Heart right ventricle (tissue), 16 donors: ENCODE data around the gene DCHS1. TPM values are rescaled to one million over a fixed set of nuclear protein-coding genes. Genes with fewer than 3 reads are reported as not detected.

Experiments used
- ATAC-seq, 8 donors: fragments of 200-7000 bp; cut with Tn5 transposase; one replicate each; pipeline ENCODE4 v1.9.1; 2020; ENCODE audit warnings: mild to moderate bottlenecking in 8 of 8, moderate library complexity in 8 of 8, moderate number of reproducible peaks in 1 of 8
- DNase-seq, 2 donors: peaks; one replicate each; pipeline ENCODE4 v3.0.0-alpha.2; 2020
- H3K27ac ChIP-seq, 10 donors: fragments of 200-600 bp; sonication (generic) in 2 of 10; one replicate each; pipeline versions ENCODE4 v1.5.0 to v1.8.0; 2020 to 2022; ENCODE audit warnings: mild to moderate bottlenecking in 3 of 10
- H3K27me3 ChIP-seq, 7 donors: fragments of 200-600 bp; one replicate each; pipeline ENCODE4 v1.8.0; 2021 to 2022; ENCODE audit warnings: mild to moderate bottlenecking in 2 of 7
- H3K36me3 ChIP-seq, 9 donors: fragments of 200-600 bp; sonication (generic) in 1 of 9; one replicate each; pipeline versions ENCODE4 v1.5.0 to v1.8.0; 2020 to 2022; ENCODE audit warnings: mild to moderate bottlenecking in 2 of 9
- H3K4me1 ChIP-seq, 9 donors: fragments of 200-600 bp; sonication (generic) in 1 of 9; one replicate each; pipeline versions ENCODE4 v1.5.0 to v1.8.0; 2020 to 2022; ENCODE audit warnings: mild to moderate bottlenecking in 4 of 9
- H3K4me3 ChIP-seq, 10 donors: fragments of 200-600 bp; sonication (generic) in 2 of 10; one replicate each; pipeline versions ENCODE4 v1.5.0 to v1.8.0; 2020 to 2022; ENCODE audit warnings: mild to moderate bottlenecking in 7 of 10, moderate library complexity in 2 of 10
- H3K9me3 ChIP-seq, 11 donors: fragments of 200-600 bp in 10 of 11; sonication (generic) in 2 of 11; one replicate each; pipeline versions ENCODE4 v1.5.0 to v1.8.0; 2013 to 2022; ENCODE audit warnings: mild to moderate bottlenecking in 2 of 11, control low read depth in 1 of 11, moderate library complexity in 1 of 11
- CTCF ChIP-seq, 9 donors: fragments of 200-600 bp; sonication (generic) in 2 of 9; IDR thresholded peaks; one replicate each; pipeline versions ENCODE4 v1.5.0 to v1.8.0; 2021 to 2022; ENCODE audit warnings: antibody characterized with exemption in 9 of 9, mild to moderate bottlenecking in 5 of 9, moderate library complexity in 1 of 9
- WGBS, 2 donors: extraction: QIAGEN DNeasy Blood & Tissue Kit; methylation state at CpG; one replicate each; pipeline ENCODE4 v1.1.7; 2013; ENCODE audit warnings: inconsistent platforms in 1 of 2; 5-methylcytosine and 5-hydroxymethylcytosine counted together
- intact Hi-C, 10 donors: fragments of 100-400 bp; cut with DNase I; formaldehyde crosslinking; loops; one replicate each; pipeline versions ENCODE4 v1.11.1 to v1.14.2; 2022
- polyA plus RNA-seq, 2 donors: library from polyadenylated mRNA; stranded (reverse); fragments of 200-250 nt; gene quantifications; one replicate each; pipeline ENCODE4 v1.2.3, GENCODE V29; 2013
- total RNA-seq, 10 donors: library from RNA; stranded (reverse); fragmentation: NEBNext Ultra II Directional in 3 of 10; extraction: Animal tissue kit (Norgen Biotek cat#: 25700) in 3 of 10; gene quantifications; one replicate each; pipeline versions ENCODE4 v1.2.1 to v1.2.4, GENCODE V29; 2021 to 2023
- donor health status: Arrhythmogenic right ventricular cardiomyopathy.
- donor health status: ischemic (EF 13 %, LVEDD 7.1; RV severe dilation, severe dysfunction).
- donor health status: healthy with polysubstance abuse.
- donor health status: DM: no; HTN: yes; CAD: no.
- donor health status: DM: no; HTN: no; CAD: no.
- donor health status: ischemic (EF 25% LVEDD 6.9; RV normal size, moderate dysfunction).
- donor health status: ischemic (EF 25% LVEDD 5.7; RV mildly dilated, moderate dysfunction).
- donor health status: healthy.
- donor health status: DM: yes; HTN: yes; CAD: no.
- donor health status: Ischemic cardiomyopathy.
- donor health status: ischemic (EF 35%, LVEDD 5.7; RV mildly dilated, moderate dysfunction).
- donor health status: nonischemic (EF 11% LVEDD 7.7; RV severe dilation, severe dysfunction).
- donor health status: DM: yes; HTN: yes; CAD: no.
- donor health status: PGD.
- donor health status: ischemic (EF 29% LVEDD 5.4; RV normal size, mild dysfunction).
- donor health status: nonischemic (EF 23%, LVEDD 6.1; RV moderate dilation, normal function).

The DCHS1 gene
- total and polyA plus RNA-seq, 12 donors, result 4.1 to 12.4 (median 8.2) TPM

GRCh38 chr11:6594142-6594768 lies 61.4 kb downstream of the DCHS1 start:
- Histone ChIP-seq H3K4me3 (no peak overlapping the region), H3K27ac (peak overlapping the region in 7 of 10 donors; percentile 1 to 66 (median 48)), H3K27me3 (no peaks in the 10 kb centered on the region), H3K36me3 (peaks cover 0 to 86% (median 2%) of the 10 kb centered on the region in 9 donors), H3K9me3 (no peaks in the 10 kb centered on the region), H3K4me1 (peaks cover 2 to 63% (median 49%) of the 10 kb centered on the region in 9 donors)
- intact Hi-C loops, result no loop called here
- WGBS, 2 donors, result 46 to 57% methylated on average over 3 of the region's 3 CpGs
- peak in 5 of 8 donors; percentile 20 to 58 (median 36) for ATAC-seq
- no peak for DNase-seq
- no peak for TF ChIP-seq CTCF (IDR thresholded peaks at IDR 0.05)

- Histone ChIP-seq H3K36me3 (peaks cover 0 to 32% (median 0%) of the 10 kb centered on the region in 9 donors), H3K27ac (peak overlapping the region in 2 of 10 donors; percentile 46 to 59), H3K9me3 (peaks cover 0 to 20% (median 16%) of the 10 kb centered on the region in 11 donors), H3K4me3 (no peak overlapping the region), H3K4me1 (peaks cover 0 to 28% (median 14%) of the 10 kb centered on the region in 9 donors), H3K27me3 (no peaks in the 10 kb centered on the region)
- DNase-seq (no peak), ATAC-seq (no peak)
- TF ChIP-seq CTCF (IDR thresholded peaks at IDR 0.05), result no peak
- WGBS, 2 donors, result 93 to 97% methylated on average over 1 of the region's 1 CpG
- intact Hi-C loops, result no loop called here
These were observed 67.6 kb downstream of the DCHS1 start for GRCh38 chr11:6588018-6588417.

GRCh38 chr11:6587360-6587953 lies 68.2 kb downstream of the DCHS1 start:
- Histone ChIP-seq H3K4me1 (peaks cover 0 to 25% (median 14%) of the 10 kb centered on the region in 9 donors), H3K36me3 (peaks cover 0 to 30% (median 0%) of the 10 kb centered on the region in 9 donors), H3K27me3 (no peaks in the 10 kb centered on the region), H3K4me3 (no peak overlapping the region), H3K9me3 (peaks cover 0 to 26% (median 21%) of the 10 kb centered on the region in 11 donors), H3K27ac (peak overlapping the region in 4 of 10 donors; percentile 13 to 59 (median 38))
- ATAC-seq (peak; percentile 77 to 95 (median 93)), DNase-seq (peak; percentile 52 to 56)
- intact Hi-C loops, result no loop called here
- WGBS, 2 donors, result 76 to 83% methylated on average over 11 of the region's 11 CpGs
- TF ChIP-seq CTCF (IDR thresholded peaks at IDR 0.05), result no peak

- intact Hi-C loops, result no loop called here
- 40 to 61% methylated on average over 25 of the region's 25 CpGs for WGBS, 2 donors
- H3K4me1 ChIP-seq, result peaks cover 0 to 25% (median 14%) of the 10 kb centered on the region in 9 donors
- TF ChIP-seq CTCF (IDR thresholded peaks at IDR 0.05), result no peak
- H3K9me3 ChIP-seq, result peaks cover 0 to 33% (median 21%) of the 10 kb centered on the region in 11 donors
- H3K27ac ChIP-seq, result peak overlapping the region in 6 of 10 donors; percentile 2 to 59 (median 32)
- peaks cover 0 to 22% (median 0%) of the 10 kb centered on the region in 9 donors for H3K36me3 ChIP-seq
- ATAC-seq (peak; percentile 84 to 96 (median 89)), DNase-seq (peak in 1 of 2 donors; percentile 51)
- H3K27me3 ChIP-seq, result no peaks in the 10 kb centered on the region
- H3K4me3 ChIP-seq, result peak overlapping the region in 7 of 10 donors; percentile 9 to 37 (median 29)
These were observed 68.9 kb downstream of the DCHS1 start for GRCh38 chr11:6586434-6587359.
